Activated gamma-delta T cell (primary cell): ENCODE data around the gene NAV3.
"Not testable (repeated sequence)": the region's sequence is repeated elsewhere in the genome, so short reads cannot be mapped to it uniquely, and the experiment has no call there.

Experiments used
- DNase-seq: peaks from one replicate; lab custom pipeline; 2025; lab: John Stamatoyannopoulos, UW

The NAV3 gene

DNA sequence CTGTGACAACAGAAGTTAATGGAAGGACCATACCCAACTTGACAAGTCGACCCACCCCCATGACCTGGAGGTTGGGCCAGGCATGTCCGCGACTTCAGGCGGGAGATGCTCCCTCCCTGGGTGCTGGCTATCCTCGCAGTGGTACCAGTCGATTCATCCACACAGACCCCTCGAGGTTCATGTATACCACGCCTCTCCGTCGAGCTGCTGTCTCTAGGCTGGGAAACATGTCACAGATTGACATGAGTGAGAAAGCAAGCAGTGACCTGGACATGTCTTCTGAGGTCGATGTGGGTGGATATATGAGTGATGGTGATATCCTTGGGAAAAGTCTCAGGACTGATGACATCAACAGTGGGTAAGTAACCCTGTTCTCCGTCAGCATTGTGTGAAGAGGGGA lies 220.1 kb downstream of the NAV3 start:
- DNase-seq: no peak

DNA sequence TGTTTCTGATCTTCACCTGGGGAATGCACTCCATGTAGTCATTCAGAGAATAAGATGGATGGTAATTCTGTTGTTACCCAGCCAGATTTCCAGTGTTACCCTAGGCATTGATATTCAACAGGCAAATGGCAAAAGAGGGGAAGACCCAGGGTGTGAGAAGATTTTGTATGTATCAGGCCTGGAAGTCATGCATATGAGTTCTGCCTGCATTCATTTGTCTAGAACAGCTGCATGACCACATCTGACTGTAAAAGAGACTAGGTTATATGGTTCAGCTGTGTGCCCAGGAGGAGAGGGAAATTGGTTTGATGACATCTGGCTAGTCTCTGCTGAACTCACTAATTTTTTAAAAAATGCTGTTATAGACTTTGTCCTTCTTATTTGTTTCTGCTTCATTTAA lies 224.9 kb downstream of the NAV3 start:
- no peak for DNase-seq

DNA sequence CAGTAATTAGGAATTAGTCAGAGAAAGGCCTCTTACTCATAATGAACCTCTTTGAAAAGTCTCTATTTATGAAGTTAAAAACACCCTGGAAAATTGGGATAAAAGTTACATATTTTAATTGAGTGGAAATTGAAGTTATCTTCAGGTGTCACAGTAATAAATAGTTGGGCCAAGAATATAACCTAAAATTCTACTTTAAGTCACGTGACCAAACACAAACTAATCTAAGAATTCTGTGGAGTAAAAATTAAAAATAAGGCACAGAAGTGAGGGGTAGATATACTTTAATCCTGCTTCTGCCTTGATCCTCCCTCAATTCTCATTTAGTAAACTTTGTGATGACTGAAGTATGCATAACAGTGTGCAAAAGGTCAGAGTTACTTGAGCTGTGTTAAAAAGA lies 226.4 kb downstream of the NAV3 start:
- DNase-seq: no peak

DNA sequence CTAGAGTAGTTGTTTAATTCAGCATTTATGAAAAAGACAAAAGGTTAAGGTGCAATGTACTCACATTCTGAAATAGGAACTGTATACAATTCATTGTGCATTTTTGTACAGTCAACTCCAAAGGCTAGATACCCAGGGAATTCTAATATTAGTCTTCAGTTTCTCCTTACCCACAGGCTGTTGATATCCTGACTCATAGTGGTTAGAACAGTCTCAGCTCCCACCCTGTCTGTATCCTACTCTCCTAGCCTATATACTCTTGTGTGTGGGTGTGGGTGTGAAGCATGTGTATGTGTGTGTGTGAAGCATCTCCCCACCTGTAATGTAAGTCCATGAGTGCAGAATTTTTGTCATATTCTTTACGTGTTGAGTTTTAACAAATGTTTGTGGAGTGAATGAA lies 229.5 kb downstream of the NAV3 start:
- no peak for DNase-seq

DNA sequence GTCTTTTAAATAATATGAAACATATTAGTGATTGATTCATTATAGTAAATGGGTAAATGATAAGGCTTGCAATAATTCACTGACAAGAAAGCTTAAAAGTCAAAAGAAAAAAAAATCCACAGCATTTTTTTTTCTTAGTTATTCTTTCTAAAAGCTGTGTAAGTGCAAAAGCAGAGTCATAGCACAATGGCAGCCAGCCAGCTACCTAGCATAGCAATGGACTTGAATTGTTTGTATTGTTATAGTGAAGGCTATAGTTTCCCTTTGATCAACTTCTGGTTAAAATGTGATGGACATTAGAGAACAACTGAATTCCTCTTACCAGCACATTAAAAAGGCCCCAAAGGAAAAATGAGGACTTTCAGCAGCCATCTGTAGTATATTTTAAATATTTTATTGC lies 232.1 kb downstream of the NAV3 start:
- DNase-seq: no peak

DNA sequence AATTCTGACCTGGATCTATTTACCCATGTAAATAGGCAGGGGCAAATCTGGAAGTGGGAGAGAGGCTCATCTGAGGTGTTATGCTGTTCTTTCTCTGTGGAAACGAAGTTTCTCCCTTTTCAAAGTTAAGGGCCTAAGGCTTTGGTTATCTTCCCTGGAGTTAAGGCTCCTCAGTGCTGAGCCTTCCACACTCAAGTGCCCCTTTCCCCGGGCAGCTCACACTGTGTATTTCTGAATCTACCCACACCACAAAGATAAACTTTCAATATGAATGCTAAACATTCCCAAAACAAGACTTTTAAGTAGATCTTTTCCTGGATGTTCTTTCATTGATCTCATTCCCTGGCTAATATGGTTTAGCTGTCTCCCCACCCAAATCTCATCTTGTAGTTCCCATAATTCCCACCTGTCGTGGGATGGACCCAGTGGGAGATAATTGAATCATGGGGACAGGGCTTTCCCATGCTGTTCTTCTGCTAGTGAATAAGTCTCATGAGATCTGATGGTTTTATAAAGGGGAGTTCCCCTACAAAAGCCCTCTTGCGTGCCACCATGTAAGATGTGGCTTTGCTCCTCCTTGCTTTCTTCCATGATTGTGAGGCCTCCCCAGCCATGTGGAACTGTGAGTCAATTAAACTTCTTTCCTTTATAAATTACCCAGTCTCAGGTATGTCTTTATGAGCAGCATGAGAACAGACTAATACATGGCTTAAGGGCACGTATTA lies 251.1 kb downstream of the NAV3 start:
- DNase-seq: no peak

DNA sequence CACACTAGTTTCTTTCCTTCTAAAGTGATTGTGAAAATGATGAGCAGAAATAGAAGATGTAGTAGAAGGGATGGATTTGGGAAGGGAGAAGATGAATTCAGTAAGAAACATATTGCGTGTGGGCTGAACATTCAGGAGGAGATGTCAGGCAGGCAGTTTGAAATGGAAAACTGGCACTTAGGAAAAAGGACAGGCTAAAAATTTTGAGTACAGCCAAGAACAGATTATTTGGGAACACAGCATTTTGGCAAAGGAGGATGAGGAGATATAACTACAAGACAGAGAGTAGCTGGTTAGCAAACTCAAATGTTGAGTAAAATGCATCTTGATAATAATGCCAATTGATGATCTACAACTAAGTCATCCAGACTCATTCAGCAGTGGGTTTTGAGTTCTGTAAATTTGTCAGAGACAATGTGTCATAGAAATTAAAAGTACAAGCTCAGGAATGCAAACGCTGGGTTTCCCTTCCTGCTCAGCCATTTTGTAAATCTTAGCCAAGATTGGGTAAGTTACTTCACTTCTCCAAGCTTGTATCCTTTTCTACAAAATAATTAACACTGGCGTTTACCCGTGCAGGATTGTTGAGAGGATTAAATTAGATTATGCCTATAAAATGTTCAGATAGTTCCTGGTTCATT lies 255.0 kb downstream of the NAV3 start:
- no peak for DNase-seq

DNA sequence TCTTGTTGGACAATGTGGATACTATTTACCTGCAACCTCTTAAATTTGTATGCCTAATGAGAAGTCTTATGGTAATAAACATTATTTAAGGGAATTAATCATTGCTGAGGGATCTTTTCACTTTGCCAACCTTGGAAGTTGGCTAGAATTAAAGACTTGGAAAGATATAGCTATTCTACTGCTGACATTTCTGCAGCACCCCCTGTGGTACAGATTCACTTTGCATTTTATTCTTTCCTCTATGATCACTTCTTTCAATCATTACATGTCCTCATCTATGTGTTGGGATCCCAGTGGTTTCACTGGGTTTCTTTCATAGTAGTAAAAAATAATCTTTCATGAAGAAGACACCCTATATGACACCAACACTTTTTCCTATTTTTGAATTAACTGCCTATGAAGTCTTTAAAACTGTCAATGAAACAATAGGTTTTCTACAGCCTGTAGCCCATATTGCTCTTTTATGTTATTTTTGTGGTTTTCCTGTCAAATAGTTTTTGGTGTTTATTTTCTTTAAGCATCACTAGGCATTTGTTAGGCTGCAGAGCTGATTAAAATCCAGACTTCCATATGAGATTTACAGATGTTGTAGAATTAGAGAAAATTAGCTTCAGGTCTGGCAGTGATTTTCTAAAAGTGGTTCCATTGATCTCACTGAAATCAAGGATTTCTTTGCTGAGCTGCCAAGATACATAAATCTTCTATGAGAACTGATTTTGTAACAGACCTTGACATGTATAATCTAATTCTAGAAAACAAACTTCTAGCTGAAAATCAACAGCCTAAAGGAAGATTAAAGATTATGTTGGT lies 256.1 kb downstream of the NAV3 start:
- DNase-seq: no peak

DNA sequence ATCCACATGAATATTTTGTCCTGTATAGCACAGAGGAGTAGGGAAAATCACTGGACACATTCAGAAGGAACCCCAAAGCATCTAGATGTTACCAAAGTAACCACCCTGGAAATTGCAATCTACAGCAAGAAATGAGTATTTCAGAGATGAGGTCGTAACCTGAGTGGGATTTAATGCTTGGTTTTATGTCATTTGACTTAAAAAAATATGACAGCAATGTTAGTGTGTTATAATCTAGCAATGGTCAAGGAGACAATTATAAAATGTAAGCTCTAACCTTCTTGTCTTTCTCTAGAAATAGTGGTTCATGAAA lies 256.6 kb downstream of the NAV3 start:
- DNase-seq: no peak

DNA sequence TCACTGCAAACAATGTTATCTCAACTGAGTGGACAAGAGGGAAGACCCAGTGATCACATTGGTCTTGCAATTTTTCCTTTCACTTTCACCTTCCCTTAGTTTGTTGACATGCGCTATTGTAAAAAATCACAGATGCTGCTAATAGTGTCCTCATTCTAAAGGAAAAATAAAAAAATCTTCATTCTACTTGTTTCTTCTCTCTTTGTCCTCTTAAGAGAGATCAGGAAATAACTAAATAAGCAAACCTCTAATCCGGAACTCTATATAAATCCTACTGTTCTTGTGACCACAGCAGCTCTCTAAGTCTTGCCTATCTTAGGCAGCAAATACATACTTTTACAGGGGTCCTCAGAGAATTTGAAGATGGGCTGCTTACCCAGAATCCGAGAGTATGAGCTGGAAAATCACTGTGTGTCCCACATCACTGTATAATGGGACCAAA lies 257.7 kb downstream of the NAV3 start:
- no peak for DNase-seq

DNA sequence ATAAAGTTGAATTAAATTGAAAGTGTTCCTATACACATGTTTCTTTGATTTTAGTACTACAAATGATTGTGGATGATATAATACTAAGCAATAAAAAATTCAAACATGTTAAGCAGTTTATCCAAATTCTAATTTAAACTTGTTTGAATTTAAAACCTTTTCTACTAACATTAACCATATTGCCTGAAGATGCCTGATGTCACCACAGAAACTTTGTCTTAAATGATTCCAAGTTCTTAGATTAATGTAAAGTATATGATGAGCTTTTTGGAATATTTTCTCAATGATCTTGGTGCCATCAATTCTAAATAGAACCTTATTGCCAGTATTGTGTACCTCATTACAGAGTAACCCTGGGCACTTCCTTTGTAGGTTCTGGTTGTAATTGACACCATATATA lies 259.6 kb downstream of the NAV3 start:
- no peak for DNase-seq

DNA sequence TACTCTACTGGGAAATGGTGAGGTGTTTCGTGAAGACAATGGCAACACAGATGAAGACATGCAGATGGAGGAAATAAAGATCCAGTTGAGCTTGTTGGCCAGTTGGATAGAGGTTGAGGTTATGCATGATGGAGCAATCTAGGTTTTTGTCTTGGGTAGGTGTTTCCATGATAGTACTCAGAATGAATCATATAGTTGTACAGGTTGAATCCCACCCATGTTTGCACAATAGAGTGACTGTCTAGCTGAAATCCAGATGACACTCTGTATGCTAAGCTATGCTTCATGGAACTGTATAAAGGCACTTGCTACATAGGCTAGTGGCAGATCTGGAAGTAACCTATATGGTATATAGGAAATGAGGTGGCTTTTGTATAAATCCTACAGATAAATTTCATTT lies 264.9 kb downstream of the NAV3 start:
- DNase-seq: no peak

DNA sequence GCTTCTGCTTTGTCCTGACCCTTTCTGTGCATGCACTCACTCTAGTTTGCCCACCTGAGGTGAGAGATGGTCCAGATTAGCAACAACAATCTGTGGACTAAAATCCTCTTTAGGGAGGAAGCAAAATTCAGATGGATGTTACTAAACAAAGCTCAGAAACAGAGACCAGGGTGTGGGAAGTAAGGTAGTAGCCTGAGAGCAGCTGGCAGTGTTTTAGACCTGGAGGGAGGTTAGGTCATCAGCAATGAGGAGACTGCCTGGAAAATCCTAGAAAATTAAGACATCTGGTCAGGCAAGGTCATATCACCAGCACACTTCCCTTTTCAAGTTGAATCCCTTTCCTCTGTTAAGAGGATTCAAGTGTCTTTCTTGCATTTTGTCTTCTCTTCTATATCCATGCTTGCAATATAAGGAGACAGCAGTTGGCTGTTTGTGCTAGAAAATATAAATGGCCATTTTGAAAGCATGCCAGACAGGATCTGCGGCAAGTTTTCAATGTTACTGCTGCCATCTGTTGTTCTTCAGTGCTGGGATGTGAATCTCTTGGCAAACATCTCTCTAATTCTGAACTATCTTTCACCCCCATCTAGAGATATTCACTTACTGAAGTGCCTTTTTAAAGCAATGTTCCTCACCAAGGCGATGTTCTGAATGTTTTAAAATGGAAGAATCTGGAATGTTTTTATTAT lies 266.4 kb downstream of the NAV3 start:
- no peak for DNase-seq

DNA sequence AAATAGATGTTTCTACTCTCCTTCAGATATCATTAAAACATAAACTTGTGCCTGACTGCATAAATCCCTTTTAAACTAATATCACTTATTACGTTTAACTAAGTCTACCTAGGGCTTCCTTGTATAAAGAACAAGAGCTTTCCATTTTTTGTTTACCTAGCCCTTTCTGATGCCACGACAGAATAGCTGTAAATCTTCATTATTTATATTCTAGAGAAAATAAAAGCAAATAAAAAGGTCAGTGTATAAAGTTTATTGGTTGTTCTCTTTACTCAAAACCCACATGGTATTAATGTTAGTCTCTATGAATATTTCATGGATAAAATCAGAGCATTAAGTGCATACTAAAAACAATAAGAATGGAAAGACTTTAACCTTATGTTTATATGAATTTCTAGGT lies 269.1 kb downstream of the NAV3 start:
- DNase-seq: no peak

DNA sequence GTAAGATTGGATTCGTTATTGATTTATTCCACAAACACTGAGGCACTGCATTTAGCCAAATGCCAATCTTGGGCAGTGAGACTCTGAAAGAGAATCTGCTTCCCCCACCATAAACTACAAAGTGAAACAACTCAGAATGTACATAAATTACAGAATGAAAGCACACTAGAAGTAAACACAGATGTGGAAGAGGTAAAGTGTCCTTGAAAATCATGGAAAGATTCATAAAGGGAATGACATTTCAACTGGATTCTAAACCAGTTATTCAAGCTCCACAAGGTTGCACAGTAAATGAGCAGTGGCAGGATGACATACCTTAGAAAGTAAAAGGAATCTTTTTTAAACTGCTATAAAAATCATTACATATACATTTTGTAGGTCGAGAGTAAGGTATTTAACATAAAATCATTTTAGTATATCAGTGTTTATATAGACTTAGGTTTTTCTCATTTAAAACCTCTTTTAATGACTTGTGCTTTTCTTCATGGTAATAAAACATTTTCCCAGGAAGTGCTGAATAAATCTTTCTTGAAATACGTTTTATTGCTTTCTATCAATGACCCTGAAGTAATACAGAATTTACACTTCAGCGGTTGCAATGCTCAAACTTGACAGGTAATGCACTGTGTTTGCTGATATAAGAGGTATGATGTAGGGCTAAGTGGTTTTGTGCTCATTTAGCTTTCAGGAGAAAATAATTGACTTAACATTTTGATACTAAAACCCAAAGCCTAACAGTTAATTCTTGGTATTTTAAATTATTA lies 270.6 kb downstream of the NAV3 start:
- no peak for DNase-seq

DNA sequence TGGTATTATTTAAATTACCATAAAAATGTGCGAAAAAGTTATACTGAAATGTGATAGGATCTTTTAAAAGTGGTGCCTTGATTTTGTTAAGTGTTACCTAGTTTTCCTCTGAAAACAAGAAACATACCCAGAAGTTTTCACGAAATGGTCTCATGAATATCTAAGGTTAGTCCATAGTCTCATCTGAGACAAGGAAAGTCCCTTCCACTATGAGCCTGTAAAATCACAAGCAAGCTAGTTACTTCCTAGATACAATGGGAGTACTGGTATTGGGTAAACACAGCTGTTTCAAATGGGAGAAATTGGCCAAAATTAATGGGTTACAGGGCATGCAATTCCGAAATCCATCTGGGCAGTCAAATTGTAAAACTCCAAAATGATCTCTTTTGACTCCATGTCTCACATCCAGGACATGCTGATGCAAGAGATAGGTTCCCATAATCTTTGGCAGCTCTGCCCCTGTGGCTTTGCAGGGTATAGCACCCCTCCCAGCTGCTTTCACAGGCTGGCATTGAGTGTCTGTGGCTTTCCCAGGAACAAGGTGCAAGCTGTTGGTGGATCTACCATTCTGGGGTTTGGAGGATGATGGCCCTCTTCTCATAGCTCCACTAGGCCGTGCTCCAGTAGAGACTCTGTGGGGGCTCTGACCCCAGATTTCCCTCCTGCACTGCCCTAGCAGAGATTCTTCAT lies 271.4 kb downstream of the NAV3 start:
- DNase-seq: no peak

DNA sequence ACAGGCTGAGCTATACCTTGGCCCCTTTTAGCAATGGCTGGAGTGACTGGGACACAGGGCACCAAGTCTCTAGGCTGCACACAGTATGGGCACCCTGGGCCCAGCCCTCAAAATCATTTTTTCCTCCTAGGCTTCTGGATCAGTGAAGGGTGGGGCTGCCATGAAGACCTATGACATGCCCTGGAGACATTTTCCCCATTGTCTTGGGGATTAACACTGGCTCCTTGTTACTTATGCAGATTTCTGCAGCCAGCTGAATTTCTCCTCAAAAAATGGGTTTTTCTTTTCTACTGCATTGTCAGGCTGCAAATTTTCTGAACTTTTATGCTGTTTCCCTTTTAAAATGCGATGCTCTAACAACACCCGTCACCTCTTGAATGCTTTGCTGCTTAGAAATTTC lies 272.1 kb downstream of the NAV3 start:
- not testable (repeated sequence) for DNase-seq

DNA sequence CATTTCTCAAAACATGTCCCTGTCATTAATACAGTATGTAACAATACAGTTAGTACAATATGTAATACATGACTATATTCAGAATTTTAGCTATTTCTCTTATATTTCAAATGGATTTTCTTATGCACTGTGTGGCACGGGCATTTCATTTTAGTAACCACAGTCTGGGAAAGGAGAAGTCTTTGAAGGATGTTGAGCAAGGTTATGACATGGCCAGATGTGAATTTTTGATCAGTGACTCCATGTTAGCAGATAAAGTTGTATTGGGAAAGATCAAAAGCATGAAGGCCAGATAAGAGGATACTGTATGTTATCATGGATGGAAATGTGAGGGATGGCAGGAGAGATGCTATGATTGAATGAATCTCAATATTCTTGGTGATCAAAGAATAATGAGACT lies 285.2 kb downstream of the NAV3 start:
- DNase-seq: no peak

DNA sequence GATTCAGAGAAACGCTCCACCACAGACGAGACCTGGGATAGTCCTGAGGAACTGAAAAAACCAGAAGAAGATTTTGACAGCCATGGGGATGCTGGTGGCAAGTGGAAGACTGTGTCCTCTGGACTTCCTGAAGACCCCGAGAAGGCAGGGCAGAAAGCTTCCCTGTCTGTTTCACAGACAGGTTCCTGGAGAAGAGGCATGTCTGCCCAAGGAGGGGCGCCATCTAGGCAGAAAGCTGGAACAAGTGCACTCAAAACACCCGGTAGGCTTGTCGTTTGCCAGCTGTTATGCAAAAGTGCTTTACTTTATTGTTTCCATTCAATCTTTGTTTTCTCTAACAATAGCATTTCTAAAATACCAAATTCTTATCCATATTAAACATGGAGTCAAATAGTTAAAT lies 287.3 kb downstream of the NAV3 start:
- no peak for DNase-seq

DNA sequence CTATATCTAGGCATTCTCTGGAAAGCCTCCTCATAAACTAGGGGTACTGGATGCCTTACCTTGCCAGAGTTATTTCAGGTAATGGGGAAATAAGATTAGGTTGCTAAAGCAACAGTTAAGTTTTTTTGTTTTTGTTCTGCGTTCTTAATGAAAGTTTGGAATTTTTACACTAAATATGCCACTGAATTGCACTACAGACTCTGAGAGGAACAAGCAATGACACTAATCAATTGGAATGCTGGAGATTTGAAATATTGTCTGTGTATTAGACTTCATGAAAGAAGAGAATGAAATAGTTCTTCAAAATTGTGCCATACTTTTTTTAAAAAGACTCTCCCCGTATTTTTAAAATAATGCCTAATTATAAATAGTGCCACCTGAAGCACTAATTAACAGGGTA lies 287.8 kb downstream of the NAV3 start:
- DNase-seq: no peak

DNA sequence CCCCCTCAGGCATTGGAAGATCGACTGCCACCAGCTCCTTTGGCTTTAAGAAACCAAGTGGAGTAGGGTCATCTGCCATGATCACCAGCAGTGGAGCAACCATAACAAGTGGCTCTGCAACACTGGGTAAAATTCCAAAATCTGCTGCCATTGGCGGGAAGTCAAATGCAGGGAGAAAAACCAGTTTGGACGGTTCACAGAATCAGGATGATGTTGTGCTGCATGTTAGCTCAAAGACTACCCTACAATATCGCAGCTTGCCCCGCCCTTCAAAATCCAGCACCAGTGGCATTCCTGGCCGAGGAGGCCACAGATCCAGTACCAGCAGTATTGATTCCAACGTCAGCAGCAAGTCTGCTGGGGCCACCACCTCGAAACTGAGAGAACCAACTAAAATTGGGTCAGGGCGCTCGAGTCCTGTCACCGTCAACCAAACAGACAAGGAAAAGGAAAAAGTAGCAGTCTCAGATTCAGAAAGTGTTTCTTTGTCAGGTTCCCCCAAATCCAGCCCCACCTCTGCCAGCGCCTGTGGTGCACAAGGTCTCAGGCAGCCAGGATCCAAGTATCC lies 288.7 kb downstream of the NAV3 start:
- no peak for DNase-seq
